Neural crest cell (in vitro differentiated cells): ENCODE data around the gene CDH13. TPM values are rescaled to one million over a fixed set of nuclear protein-coding genes. Genes with fewer than 3 reads are reported as not detected.

Source experiments
- DNase-seq: peaks from one replicate; pipeline ENCODE4 v3.0.0; 2021; ENCODE audit warnings: low read depth, mixed read lengths, low spot score
- H3K27ac Mint-ChIP-seq: one replicate; pipeline ENCODE4 v1.8.0; 2021; ENCODE audit warnings: mild to moderate bottlenecking, mixed read lengths; ENCODE audit not compliant: unreplicated experiment
- H3K27me3 Mint-ChIP-seq: 2 replicates; pipeline ENCODE4 v1.8.0; 2021; ENCODE audit warnings: low read depth, mild to moderate bottlenecking, mixed read lengths
- H3K36me3 Mint-ChIP-seq: 2 replicates; pipeline ENCODE4 v1.8.0; 2021; ENCODE audit warnings: low read depth, mild to moderate bottlenecking, mixed read lengths
- H3K4me1 Mint-ChIP-seq: 2 replicates; pipeline ENCODE4 v1.8.0; 2021; ENCODE audit warnings: mixed read lengths
- H3K4me3 Mint-ChIP-seq: one replicate; pipeline ENCODE4 v1.8.0; 2021; ENCODE audit warnings: mild to moderate bottlenecking, mixed read lengths
- H3K9me3 Mint-ChIP-seq: 2 replicates; pipeline ENCODE4 v1.8.0; 2021; ENCODE audit warnings: mixed read lengths
- total RNA-seq: library from RNA; stranded (reverse); gene quantifications from 2 replicates; pipeline ENCODE4 v1.2.1, GENCODE V29; 2021
- TF ChIP-seq, protein P1 (sequence below): fragments of 200-600 bp; sonication (generic); conservative IDR thresholded peaks from 2 replicates; pipeline ENCODE4 v1.5.0; 2021; ENCODE audit warnings: antibody characterized with exemption, mild to moderate bottlenecking

CDH13 gene
- total RNA-seq, 1 donor from 2014 or later, result 1.1 TPM

DNA sequence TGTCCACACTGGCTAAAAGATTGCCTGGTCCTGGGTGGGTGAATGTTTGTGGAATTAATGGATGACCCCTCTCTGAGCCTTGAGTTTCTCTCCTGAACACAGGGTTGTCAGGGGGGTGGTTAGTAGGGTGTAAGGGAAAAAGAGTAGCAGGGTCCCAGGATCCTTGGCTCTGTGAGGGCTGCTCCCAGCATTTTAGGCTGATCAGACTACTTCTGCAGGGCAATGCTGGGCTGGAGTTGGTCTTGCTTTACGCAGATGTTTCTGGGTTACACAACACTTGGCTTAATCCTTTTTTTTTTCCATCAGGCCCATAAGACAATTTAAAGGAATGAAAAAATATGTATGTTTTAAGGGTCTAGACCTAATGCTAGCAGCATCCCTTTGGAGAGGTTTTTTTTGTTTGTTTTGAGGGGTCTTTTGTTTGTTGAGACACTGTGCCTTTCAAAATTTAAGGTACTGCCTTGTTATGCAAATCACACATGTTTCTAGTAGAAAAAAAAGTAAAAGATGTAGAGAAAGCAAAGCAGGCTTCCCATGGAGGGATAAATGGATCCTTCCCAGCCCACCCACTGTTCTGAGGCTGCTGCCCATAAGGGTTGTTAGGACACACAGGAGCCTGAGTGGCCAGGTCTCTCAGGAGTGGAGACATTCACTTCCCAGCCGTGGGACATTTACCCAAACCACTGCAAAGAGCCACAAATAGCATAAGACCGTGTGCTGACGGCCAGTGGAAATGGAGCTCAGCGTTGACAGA lies 955.4 kb downstream of the CDH13 start:
- Mint-ChIP-seq H3K27ac (no peak overlapping the region), H3K4me1 (no peaks in the 10 kb centered on the region), H3K9me3 (no peaks in the 10 kb centered on the region), H3K36me3 (no peaks in the 10 kb centered on the region), H3K4me3 (no peak overlapping the region), H3K27me3 (peaks cover 9% of the 10 kb centered on the region)
- TF ChIP-seq, protein P1, sequence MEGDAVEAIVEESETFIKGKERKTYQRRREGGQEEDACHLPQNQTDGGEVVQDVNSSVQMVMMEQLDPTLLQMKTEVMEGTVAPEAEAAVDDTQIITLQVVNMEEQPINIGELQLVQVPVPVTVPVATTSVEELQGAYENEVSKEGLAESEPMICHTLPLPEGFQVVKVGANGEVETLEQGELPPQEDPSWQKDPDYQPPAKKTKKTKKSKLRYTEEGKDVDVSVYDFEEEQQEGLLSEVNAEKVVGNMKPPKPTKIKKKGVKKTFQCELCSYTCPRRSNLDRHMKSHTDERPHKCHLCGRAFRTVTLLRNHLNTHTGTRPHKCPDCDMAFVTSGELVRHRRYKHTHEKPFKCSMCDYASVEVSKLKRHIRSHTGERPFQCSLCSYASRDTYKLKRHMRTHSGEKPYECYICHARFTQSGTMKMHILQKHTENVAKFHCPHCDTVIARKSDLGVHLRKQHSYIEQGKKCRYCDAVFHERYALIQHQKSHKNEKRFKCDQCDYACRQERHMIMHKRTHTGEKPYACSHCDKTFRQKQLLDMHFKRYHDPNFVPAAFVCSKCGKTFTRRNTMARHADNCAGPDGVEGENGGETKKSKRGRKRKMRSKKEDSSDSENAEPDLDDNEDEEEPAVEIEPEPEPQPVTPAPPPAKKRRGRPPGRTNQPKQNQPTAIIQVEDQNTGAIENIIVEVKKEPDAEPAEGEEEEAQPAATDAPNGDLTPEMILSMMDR, result no peak
- no peak for DNase-seq

DNA sequence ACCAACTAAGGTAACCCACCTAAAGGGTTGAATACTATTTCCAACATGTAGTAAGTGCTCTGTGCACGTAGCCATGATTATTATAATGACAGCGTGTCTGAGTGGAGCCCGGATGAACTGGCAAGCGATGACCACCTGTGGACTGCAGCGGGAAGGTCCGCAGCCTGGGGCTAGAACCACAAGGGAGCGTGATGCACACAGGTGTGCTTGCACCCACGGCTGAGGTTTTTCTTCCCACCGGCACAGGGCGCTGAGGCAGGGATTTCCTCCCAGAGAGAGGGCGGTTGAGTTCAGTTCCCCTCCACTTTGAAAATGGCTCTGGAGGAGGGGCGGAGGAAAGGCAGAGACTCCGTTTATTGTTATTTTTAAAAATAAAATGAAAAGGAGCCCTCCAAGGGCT lies 959.3 kb downstream of the CDH13 start:
- no peaks in the 10 kb centered on the region for H3K4me1 Mint-ChIP-seq
- no peak overlapping the region for H3K4me3 Mint-ChIP-seq
- H3K27ac Mint-ChIP-seq, result no peak overlapping the region
- H3K27me3 Mint-ChIP-seq, result peaks cover 14% of the 10 kb centered on the region
- TF ChIP-seq, protein P1, result no peak
- no peaks in the 10 kb centered on the region for H3K9me3 Mint-ChIP-seq
- DNase-seq, result no peak
- H3K36me3 Mint-ChIP-seq, result no peaks in the 10 kb centered on the region

DNA sequence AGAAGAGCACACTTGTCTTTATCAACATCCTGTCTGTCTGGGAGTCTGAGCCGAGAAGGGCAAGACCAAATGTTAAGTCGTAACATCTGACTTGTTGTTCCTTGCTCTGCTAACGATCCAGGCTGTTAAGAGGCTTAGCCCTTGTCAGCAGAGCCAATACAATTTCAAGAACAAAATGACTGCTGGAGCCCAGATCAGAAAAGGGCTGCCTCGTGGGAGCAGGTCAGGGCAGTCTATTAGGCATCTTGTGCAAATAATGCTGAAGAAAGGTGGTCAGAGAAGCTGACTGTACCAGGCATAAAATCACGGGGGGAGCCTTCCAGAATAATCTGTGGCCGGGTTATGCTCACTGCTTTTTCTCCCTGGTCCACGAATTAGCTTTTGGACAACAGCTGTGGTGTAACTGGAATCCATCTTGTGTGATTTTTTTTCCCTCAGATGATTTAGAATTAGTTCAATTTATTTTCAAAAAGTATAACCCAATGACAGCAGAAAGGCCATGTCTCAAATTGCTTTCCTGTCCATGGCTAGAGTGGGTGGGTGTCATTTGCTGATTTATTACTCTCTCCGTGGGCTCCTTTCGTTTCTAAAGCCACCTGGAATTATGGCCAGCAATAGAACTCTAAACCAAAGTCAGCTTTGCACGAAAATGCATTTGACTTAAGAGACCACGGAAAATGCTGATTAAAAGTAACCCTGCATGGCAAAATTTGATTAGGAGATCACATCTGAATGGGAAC lies 959.9 kb downstream of the CDH13 start:
- DNase-seq, result no peak
- Mint-ChIP-seq H3K27ac (no peak overlapping the region), H3K36me3 (no peaks in the 10 kb centered on the region), H3K4me3 (no peak overlapping the region), H3K27me3 (peaks cover 14% of the 10 kb centered on the region), H3K4me1 (no peaks in the 10 kb centered on the region), H3K9me3 (no peaks in the 10 kb centered on the region)
- TF ChIP-seq, protein P1, result no peak

DNA sequence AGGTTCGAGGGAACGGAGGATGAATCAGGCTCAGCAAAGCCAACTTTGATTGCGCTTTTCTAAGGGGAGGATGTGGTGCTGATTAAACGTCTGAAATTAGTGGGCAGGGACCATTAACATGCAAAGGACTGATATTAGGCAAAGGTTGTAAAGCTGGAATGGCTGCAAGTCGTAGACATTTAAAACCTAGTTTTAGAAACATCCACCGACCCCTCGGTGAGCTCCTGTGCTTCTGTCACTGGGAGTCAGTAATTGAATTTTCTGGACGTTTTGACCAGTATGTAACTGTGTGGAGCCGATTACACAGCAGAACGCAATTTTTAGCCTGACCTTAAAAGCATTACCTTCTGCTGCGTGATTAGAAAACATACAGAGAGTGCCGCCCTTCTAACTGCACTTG lies 960.4 kb downstream of the CDH13 start:
- H3K27me3 Mint-ChIP-seq, result peaks cover 14% of the 10 kb centered on the region
- no peaks in the 10 kb centered on the region for H3K36me3 Mint-ChIP-seq
- DNase-seq, result no peak
- no peaks in the 10 kb centered on the region for H3K9me3 Mint-ChIP-seq
- no peak overlapping the region for H3K4me3 Mint-ChIP-seq
- H3K27ac Mint-ChIP-seq, result no peak overlapping the region
- no peaks in the 10 kb centered on the region for H3K4me1 Mint-ChIP-seq
- TF ChIP-seq, protein P1, result no peak

DNA sequence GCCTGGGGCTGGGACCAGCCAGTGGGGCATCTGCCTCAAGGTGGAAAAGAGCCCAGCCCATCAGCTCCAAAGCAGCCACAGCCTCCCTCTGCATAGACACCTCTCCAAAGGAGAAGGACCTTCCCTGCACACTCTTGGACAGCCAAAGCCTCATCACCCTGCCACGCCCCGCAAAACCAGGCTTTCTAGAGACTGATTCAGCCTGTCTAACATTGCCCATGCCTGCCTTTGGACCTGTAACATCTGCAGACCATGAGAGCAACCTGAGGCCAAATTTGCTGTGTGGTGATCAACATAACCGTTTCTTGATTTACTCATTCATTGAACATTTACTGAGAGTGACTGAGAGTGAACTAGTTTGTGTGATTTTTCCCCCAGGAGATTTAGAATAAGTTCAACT lies 961.3 kb downstream of the CDH13 start:
- TF ChIP-seq, protein P1, result no peak
- no peak for DNase-seq
- no peaks in the 10 kb centered on the region for H3K9me3 Mint-ChIP-seq
- H3K4me3 Mint-ChIP-seq, result no peak overlapping the region
- H3K27me3 Mint-ChIP-seq, result peaks cover 14% of the 10 kb centered on the region
- H3K4me1 Mint-ChIP-seq, result no peaks in the 10 kb centered on the region
- H3K27ac Mint-ChIP-seq, result peak overlapping the region; percentile 28
- no peaks in the 10 kb centered on the region for H3K36me3 Mint-ChIP-seq
